GM13976 (cell line): ENCODE results near the gene ERCC5.

ENCODE experiments used
- DNase-seq: peaks from one replicate; pipeline ENCODE4 v3.0.0; 2012; ENCODE audit warnings: low spot score
- CTCF ChIP-seq: IDR thresholded peaks from 2 replicates; pipeline ENCODE4 v1.5.1; 2012; ENCODE audit warnings: borderline replicate concordance, mild to moderate bottlenecking; ENCODE audit not compliant: insufficient read depth; ENCODE audit errors: extremely low read depth, missing control alignments, control extremely low read depth
- in situ Hi-C: fragments of 300-500 bp; cut with MboI; formaldehyde crosslinking; loops from one replicate; pipeline ENCODE4 v1.12.0; 2022; ENCODE audit warnings: low sequenced_read_pairs, mixed read lengths, inconsistent platforms; ENCODE audit not compliant: unreplicated experiment

ERCC5 gene

GRCh38 chr13:102904408-102904862, 58.6 kb downstream of the ERCC5 start:
- TF ChIP-seq CTCF: no peak
- DNase-seq: no peak
- in situ Hi-C loops: loop anchor here (25.0 kb wide), 1 partner anchor 858 kb away; no protein-coding TSS in a partner anchor

GRCh38 chr13:102905905-102906771, 60.3 kb downstream of the ERCC5 start:
- in situ Hi-C loops: loop anchor here (25.0 kb wide), 1 partner anchor 856 kb away; no protein-coding TSS in a partner anchor
- no peak for DNase-seq

GRCh38 chr13:102907016-102907756, 61.4 kb downstream of the ERCC5 start:
- DNase-seq: no peak
- in situ Hi-C loops: loop anchor here (25.0 kb wide), 1 partner anchor 855 kb away; no protein-coding TSS in a partner anchor
- no peak for TF ChIP-seq CTCF

More at GRCh38 chr13:102905905-102906771, 60.3 kb downstream of the ERCC5 start:
- no peak for TF ChIP-seq CTCF

- no peak for DNase-seq
- in situ Hi-C loops: loop anchor here (25.0 kb wide), 1 partner anchor 854 kb away; no protein-coding TSS in a partner anchor
- no peak for TF ChIP-seq CTCF
Observed at GRCh38 chr13:102907886-102908515, 62.2 kb downstream of the ERCC5 start.

- in situ Hi-C loops: loop anchor here (5.0 to 25.0 kb wide), 2 partner anchors 232 to 852 kb away; no protein-coding TSS in a partner anchor
- no peak for DNase-seq
- no peak for TF ChIP-seq CTCF
Observed at GRCh38 chr13:102909971-102910370, 64.1 kb downstream of the ERCC5 start.

GRCh38 chr13:102911336-102911735, 65.5 kb downstream of the ERCC5 start:
- in situ Hi-C loops: loop anchor here (5.0 to 25.0 kb wide), 2 partner anchors 231 to 851 kb away; no protein-coding TSS in a partner anchor

More at GRCh38 chr13:102911336-102911735, 65.5 kb downstream of the ERCC5 start:
- TF ChIP-seq CTCF: no peak
- DNase-seq: no peak
